GM12878 (cell line): ENCODE measurements around the gene PAF1. TPM values are rescaled to one million over a fixed set of nuclear protein-coding genes. Genes with fewer than 3 reads are reported as not detected.

Experiments
- BCL11A ChIP-seq: IDR thresholded peaks from 2 replicates; pipeline ENCODE4 v1.6.1; 2011; ENCODE audit warnings: low read depth, low read length
- FOS ChIP-seq: IDR thresholded peaks from 3 replicates; pipeline ENCODE4 v1.6.1; 2011; ENCODE audit warnings: borderline replicate concordance; ENCODE audit not compliant: insufficient read length; ENCODE audit errors: extremely low read depth
- HDAC2 ChIP-seq: fragments of 200-600 bp; sonication (generic); IDR thresholded peaks from 2 replicates; pipeline ENCODE4 v1.6.1; 2017
- HDAC6 ChIP-seq: fragments of 200-600 bp; sonication (generic); IDR thresholded peaks from one replicate; pipeline ENCODE4 v1.8.0; 2017; ENCODE audit warnings: antibody characterized with exemption; ENCODE audit not compliant: unreplicated experiment
- MTA2 ChIP-seq: fragments of 450-650 bp; IDR thresholded peaks from 2 replicates; pipeline ENCODE4 v1.6.1; 2016; ENCODE audit warnings: low read depth, mild to moderate bottlenecking, moderate library complexity
- NR2F1 ChIP-seq: fragments of 450-650 bp; conservative IDR thresholded peaks from 2 replicates; pipeline ENCODE4 v1.6.1; 2017; ENCODE audit warnings: mild to moderate bottlenecking
- PAX5 ChIP-seq: IDR thresholded peaks from 2 replicates; pipeline ENCODE4 v1.6.1; 2011; ENCODE audit warnings: low read depth, low read length, borderline replicate concordance
- PAX8 ChIP-seq: fragments of 450-650 bp; IDR thresholded peaks from 2 replicates; pipeline ENCODE4 v1.6.1; 2017; ENCODE audit warnings: mild to moderate bottlenecking, moderate library complexity
- PML ChIP-seq: IDR thresholded peaks from 2 replicates; pipeline ENCODE4 v1.6.1; 2012; ENCODE audit warnings: low read length, inconsistent platforms
- POLR2AphosphoS2 ChIP-seq: IDR thresholded peaks from 2 replicates; pipeline ENCODE4 v1.6.1; 2011; ENCODE audit warnings: low read depth, mild to moderate bottlenecking, low read length, improper control_type of control experiment, moderate library complexity
- RAD51 ChIP-seq: fragments of 450-650 bp; IDR thresholded peaks from 2 replicates; pipeline ENCODE4 v1.6.1; 2016; ENCODE audit warnings: moderate library complexity, mild to moderate bottlenecking, inconsistent platforms
- SPI1 ChIP-seq: IDR thresholded peaks from 2 replicates; pipeline ENCODE4 v1.6.1; 2011; ENCODE audit warnings: low read depth, mild to moderate bottlenecking, low read length, moderate library complexity, borderline replicate concordance; ENCODE audit not compliant: insufficient read depth
- SUPT20H ChIP-seq: IDR thresholded peaks from 2 replicates; pipeline ENCODE4 v1.6.1; 2011; ENCODE audit warnings: low read depth, mild to moderate bottlenecking, low read length, moderate library complexity, borderline replicate concordance; ENCODE audit not compliant: control insufficient read depth
- TBL1XR1 ChIP-seq: IDR thresholded peaks from 2 replicates; pipeline ENCODE4 v1.6.1; 2012; ENCODE audit warnings: low read depth, low read length, improper control_type of control experiment
- TCF12 ChIP-seq: IDR thresholded peaks from 2 replicates; pipeline ENCODE4 v1.6.1; 2011; ENCODE audit warnings: low read depth, mild to moderate bottlenecking, low read length
- YBX1 ChIP-seq: fragments of 450-650 bp; IDR thresholded peaks from 2 replicates; pipeline ENCODE4 v1.6.1; 2016; ENCODE audit warnings: antibody characterized with exemption
- ZNF207 ChIP-seq: fragments of 450-650 bp; IDR thresholded peaks from 2 replicates; pipeline ENCODE4 v1.6.1; 2014; ENCODE audit warnings: antibody characterized with exemption, mild to moderate bottlenecking, borderline replicate concordance
- polyA plus RNA-seq, 11 experiments: library from polyadenylated mRNA; depleted of rRNA in 4 of 11; unstranded in 6 of 11; stranded (reverse) in 5 of 11; fragments of >200 nt; fragmentation: Nextera tagmentation in 4 of 11; fragmentation: Illumina TruSeq in 1 of 11; extraction: Ambion mirVana in 4 of 11; extraction: Trizol in 1 of 11; gene quantifications; 1 replicate in 1 of 11; 2 replicates in 10 of 11; pipeline versions ENCODE4 v1.2.1 to v1.2.3, GENCODE V29; 2011 to 2016; ENCODE audit warnings: inconsistent platforms in 2 of 11, missing spikeins in 2 of 11, low read depth in 1 of 11
- total RNA-seq, 4 experiments: library from RNA; depleted of rRNA in 3 of 4; stranded (reverse); fragments of >200 nt in 3 of 4; fragmentation: Illumina TruSeq in 1 of 4; extraction: Trizol in 1 of 4; gene quantifications; 2 replicates each; pipeline versions ENCODE4 v1.2.1 to v1.2.3, GENCODE V29; 2013 to 2021
- TF ChIP-seq, protein P1 (sequence below): IDR thresholded peaks from 2 replicates; pipeline ENCODE4 v1.6.1; 2011; ENCODE audit warnings: borderline replicate concordance, low read depth, mild to moderate bottlenecking, moderate library complexity, mixed read lengths, low read length; ENCODE audit not compliant: insufficient read depth; ENCODE audit errors: extremely low read length
- TF ChIP-seq, protein P2 (sequence below): fragments of 450-650 bp; IDR thresholded peaks from 2 replicates; pipeline ENCODE4 v1.6.1; 2017; ENCODE audit warnings: low read depth, mild to moderate bottlenecking, moderate library complexity
- TF ChIP-seq, protein P3 (sequence below): fragments of 450-650 bp; IDR thresholded peaks from 2 replicates; pipeline ENCODE4 v1.6.1; 2014; ENCODE audit warnings: mild to moderate bottlenecking
- TF ChIP-seq, protein P4 (sequence below): fragments of 450-650 bp; IDR thresholded peaks from 2 replicates; pipeline ENCODE4 v1.6.1; 2017; ENCODE audit warnings: borderline replicate concordance
- TF ChIP-seq, protein P5 (sequence below): fragments of 450-650 bp; IDR thresholded peaks from 2 replicates; pipeline ENCODE4 v1.6.1; 2016; ENCODE audit warnings: mild to moderate bottlenecking
- TF ChIP-seq, protein P6 (sequence below): fragments of 450-650 bp; IDR thresholded peaks from 2 replicates; pipeline ENCODE4 v1.6.1; 2016; ENCODE audit warnings: mild to moderate bottlenecking

The PAF1 gene
- total and polyA plus RNA-seq, 10 of the 15 experiments (the other 5 are each of a cell fraction or from before 2014, with no cell fraction given) = 1.7 to 45.8 (median 39.6) TPM

DNA sequence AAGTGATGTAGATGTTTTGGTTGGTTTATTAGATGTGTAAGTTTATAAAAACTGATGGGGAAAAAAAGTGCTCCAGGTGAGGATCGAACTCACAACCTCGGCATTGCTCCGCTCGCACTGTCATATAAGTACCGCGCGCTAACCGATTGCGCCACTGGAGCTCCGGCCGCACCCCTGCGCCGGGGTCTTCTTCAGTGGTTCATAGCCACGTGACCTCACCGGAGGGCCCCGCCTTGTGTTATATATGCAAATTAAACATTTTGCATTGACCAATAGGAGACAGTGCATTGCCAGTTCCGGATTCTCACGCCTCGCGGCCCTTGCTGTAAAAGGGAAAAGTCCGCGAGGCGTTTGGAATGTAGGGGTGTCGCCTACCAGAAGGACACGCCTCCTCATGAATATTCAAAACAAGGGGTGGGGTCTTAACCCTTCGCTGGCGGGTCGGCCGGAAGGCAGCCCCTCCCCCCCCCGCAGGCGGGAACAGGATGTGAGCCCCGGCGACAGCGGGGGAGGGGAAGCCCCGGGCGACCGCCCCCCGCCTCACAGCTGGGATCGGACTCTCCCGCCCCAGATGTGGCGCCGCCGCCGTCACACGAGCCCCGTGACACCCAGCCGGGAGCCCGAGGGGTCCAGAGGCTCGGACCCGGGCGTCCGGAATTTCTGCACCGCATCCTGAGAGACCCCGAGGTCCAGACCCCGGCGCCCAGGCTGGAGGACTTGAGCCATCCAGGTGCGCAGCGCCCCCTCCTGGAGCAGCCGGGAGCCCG, 21.4 kb upstream of the PAF1 start, which contains the start of gene PLEKHG2 (continued):
- TF ChIP-seq, protein P1, sequence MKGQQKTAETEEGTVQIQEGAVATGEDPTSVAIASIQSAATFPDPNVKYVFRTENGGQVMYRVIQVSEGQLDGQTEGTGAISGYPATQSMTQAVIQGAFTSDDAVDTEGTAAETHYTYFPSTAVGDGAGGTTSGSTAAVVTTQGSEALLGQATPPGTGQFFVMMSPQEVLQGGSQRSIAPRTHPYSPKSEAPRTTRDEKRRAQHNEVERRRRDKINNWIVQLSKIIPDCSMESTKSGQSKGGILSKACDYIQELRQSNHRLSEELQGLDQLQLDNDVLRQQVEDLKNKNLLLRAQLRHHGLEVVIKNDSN = peak; percentile 81
- TF ChIP-seq YBX1 (no peak), PML (no peak), FOS (no peak), SPI1 (peak; percentile 46; the same call in 1 of the 2 replicates), HDAC2 (no peak), HDAC6 (no peak), NR2F1 (peak; percentile 87), TBL1XR1 (peak; percentile 67), MTA2 (peak; percentile 54; the same call in 1 of the 2 replicates), TCF12 (peak; percentile 89; the same call in 1 of the 2 replicates), SUPT20H (no peak), ZNF207 (peak; percentile 98), PAX8 (no peak), PAX5 (0 out of 2 replicates have a peak, but pooled peaks have one; percentile 21), BCL11A (peak; percentile 66; the same call in 1 of the 2 replicates), POLR2AphosphoS2 (peak; percentile 86; the same call in 1 of the 2 replicates), RAD51 (peak; percentile 97)
- TF ChIP-seq, protein P2, sequence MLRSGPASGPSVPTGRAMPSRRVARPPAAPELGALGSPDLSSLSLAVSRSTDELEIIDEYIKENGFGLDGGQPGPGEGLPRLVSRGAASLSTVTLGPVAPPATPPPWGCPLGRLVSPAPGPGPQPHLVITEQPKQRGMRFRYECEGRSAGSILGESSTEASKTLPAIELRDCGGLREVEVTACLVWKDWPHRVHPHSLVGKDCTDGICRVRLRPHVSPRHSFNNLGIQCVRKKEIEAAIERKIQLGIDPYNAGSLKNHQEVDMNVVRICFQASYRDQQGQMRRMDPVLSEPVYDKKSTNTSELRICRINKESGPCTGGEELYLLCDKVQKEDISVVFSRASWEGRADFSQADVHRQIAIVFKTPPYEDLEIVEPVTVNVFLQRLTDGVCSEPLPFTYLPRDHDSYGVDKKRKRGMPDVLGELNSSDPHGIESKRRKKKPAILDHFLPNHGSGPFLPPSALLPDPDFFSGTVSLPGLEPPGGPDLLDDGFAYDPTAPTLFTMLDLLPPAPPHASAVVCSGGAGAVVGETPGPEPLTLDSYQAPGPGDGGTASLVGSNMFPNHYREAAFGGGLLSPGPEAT = no peak
- TF ChIP-seq, protein P3, sequence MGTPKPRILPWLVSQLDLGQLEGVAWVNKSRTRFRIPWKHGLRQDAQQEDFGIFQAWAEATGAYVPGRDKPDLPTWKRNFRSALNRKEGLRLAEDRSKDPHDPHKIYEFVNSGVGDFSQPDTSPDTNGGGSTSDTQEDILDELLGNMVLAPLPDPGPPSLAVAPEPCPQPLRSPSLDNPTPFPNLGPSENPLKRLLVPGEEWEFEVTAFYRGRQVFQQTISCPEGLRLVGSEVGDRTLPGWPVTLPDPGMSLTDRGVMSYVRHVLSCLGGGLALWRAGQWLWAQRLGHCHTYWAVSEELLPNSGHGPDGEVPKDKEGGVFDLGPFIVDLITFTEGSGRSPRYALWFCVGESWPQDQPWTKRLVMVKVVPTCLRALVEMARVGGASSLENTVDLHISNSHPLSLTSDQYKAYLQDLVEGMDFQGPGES = peak; percentile 71; the same call in 1 of the 2 replicates
- TF ChIP-seq, protein P4, sequence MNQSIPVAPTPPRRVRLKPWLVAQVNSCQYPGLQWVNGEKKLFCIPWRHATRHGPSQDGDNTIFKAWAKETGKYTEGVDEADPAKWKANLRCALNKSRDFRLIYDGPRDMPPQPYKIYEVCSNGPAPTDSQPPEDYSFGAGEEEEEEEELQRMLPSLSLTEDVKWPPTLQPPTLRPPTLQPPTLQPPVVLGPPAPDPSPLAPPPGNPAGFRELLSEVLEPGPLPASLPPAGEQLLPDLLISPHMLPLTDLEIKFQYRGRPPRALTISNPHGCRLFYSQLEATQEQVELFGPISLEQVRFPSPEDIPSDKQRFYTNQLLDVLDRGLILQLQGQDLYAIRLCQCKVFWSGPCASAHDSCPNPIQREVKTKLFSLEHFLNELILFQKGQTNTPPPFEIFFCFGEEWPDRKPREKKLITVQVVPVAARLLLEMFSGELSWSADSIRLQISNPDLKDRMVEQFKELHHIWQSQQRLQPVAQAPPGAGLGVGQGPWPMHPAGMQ = no peak
- TF ChIP-seq, protein P5, sequence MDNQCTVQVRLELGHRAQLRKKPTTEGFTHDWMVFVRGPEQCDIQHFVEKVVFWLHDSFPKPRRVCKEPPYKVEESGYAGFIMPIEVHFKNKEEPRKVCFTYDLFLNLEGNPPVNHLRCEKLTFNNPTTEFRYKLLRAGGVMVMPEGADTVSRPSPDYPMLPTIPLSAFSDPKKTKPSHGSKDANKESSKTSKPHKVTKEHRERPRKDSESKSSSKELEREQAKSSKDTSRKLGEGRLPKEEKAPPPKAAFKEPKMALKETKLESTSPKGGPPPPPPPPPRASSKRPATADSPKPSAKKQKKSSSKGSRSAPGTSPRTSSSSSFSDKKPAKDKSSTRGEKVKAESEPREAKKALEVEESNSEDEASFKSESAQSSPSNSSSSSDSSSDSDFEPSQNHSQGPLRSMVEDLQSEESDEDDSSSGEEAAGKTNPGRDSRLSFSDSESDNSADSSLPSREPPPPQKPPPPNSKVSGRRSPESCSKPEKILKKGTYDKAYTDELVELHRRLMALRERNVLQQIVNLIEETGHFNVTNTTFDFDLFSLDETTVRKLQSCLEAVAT = peak; percentile 16; the same call in 1 of the 2 replicates
- TF ChIP-seq, protein P6, sequence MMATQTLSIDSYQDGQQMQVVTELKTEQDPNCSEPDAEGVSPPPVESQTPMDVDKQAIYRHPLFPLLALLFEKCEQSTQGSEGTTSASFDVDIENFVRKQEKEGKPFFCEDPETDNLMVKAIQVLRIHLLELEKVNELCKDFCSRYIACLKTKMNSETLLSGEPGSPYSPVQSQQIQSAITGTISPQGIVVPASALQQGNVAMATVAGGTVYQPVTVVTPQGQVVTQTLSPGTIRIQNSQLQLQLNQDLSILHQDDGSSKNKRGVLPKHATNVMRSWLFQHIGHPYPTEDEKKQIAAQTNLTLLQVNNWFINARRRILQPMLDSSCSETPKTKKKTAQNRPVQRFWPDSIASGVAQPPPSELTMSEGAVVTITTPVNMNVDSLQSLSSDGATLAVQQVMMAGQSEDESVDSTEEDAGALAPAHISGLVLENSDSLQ = peak; percentile 50; the same call in 1 of the 2 replicates
